ENCODE results near the gene NF1.
"Not testable (repeated sequence)": the region's sequence is repeated elsewhere in the genome, so short reads cannot be mapped to it uniquely, and the experiment has no call there.

NF1 gene

GRCh38 chr17:31252741-31253140 is 158.0 kb downstream of the NF1 start:
- no peak for DNase-seq (ENCODE audit: low read depth)

DNA sequence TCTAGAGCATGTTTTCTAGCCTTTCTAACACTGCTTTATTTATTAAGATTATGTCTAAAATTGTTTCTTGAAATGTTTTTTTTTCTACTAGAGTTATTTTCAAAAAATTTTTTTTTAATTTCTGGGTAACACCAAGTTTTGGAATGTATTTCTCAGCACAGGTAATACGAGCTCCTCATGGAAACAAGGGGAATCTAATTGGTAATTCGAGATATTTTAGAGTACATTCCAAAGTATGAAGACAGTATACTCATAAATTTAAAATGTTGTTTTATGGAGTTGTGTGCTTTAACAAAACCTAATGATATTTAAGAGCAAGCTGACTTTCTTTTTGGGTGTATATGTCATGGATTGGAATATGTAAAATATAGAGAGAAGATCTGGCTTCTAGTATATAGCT is 159.9 kb downstream of the NF1 start:
- DNase-seq (ENCODE audit: low read depth), result no peak

GRCh38 chr17:31256936-31257335 is 162.2 kb downstream of the NF1 start:
- DNase-seq (ENCODE audit: low read depth), result no peak

- no peak for DNase-seq (ENCODE audit: low read depth)
Measured at GRCh38 chr17:31260151-31260550, 165.4 kb downstream of the NF1 start.

DNA sequence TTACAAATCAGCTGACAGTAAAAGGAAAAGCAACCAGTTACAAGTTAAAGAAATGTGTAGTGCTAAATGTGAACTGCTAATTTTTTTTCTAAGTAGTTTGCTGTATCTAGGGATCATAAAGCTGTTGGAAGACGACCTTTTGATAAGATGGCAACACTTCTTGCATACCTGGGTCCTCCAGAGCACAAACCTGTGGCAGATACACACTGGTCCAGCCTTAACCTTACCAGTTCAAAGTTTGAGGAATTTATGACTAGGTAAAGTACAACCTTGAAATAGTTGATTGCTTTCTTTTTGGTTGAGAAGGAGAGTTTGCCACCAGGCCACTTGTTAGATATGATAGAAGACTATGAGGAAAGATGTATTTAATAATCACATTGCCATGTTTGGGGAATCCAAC is 166.8 kb downstream of the NF1 start:
- no peak for DNase-seq (ENCODE audit: low read depth)

GRCh38 chr17:31262923-31263322 is 168.1 kb downstream of the NF1 start:
- DNase-seq (ENCODE audit: low read depth), result not testable (repeated sequence)

DNA sequence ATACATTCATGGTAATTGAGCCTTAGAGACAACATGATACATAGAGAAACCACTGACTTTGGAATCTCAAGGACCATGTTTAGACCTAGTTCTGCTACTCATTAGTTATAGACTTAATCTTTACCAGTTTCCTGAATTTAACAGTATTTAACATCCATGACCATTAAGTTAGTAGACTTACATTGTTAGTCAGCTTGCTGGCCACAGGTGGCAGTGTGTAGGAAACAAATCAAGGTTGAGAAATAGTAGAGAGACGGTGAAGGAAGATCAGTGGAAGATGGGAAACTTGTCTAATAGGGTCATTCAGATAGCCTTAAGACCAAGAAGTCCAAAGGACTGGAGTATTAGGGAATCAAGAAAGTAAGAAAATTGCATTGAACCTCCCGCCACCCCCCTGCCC is 171.3 kb downstream of the NF1 start:
- DNase-seq (ENCODE audit: low read depth), result no peak

DNA sequence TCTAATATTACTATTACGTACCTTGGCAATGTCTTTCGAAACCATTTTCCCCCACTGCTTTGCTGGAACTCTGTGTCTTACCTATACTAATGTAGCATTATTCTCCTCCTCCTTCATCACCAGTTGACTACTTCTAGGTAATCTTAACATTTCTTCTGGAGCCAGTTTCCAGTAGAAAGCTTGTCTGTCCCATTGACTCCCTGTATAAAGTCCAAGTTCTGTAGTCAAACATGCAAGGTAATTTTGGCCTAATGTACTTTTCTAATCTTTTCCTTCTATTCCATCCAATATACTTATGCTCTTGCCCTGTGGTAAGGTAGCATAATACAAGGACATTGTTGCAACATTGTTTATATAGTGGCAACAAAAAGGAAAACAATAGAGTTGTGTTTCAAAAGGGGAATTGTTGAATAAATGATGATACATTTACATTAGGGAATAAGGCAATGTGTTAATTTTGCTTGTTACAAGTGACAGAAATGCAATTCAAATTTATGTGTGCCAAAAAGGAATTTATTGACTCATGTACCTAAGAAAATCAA is 174.3 kb downstream of the NF1 start:
- DNase-seq (ENCODE audit: low read depth), result no peak

- DNase-seq (ENCODE audit: low read depth), result no peak
Measured at GRCh38 chr17:31269578-31269983, 174.8 kb downstream of the NF1 start.

GRCh38 chr17:31272236-31272635 is 177.5 kb downstream of the NF1 start:
- DNase-seq (ENCODE audit: low read depth), result no peak

DNA sequence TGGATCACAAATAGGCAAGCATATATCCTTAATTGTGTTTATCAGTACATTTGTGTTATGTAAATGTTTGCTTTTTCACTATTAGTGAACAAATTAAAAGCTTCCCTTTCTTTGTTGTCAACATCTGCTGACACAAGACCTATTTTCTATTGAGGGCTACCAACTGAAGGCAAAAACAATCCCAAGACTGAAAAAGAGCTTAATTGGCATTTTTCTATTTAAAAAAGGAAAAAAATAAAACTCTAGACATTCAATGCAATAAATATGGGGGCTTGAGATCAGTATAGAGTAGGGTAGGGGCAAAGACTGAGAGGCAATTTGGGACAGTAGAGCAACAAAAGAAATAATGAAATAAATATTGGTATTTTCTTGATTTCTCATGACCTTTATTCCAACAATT is 178.0 kb downstream of the NF1 start:
- DNase-seq (ENCODE audit: low read depth), result no peak

- no peak for DNase-seq (ENCODE audit: low read depth)
Measured at GRCh38 chr17:31273516-31273915, 178.7 kb downstream of the NF1 start.

GRCh38 chr17:31274252-31274651 is 179.5 kb downstream of the NF1 start:
- DNase-seq (ENCODE audit: low read depth), result no peak

DNA sequence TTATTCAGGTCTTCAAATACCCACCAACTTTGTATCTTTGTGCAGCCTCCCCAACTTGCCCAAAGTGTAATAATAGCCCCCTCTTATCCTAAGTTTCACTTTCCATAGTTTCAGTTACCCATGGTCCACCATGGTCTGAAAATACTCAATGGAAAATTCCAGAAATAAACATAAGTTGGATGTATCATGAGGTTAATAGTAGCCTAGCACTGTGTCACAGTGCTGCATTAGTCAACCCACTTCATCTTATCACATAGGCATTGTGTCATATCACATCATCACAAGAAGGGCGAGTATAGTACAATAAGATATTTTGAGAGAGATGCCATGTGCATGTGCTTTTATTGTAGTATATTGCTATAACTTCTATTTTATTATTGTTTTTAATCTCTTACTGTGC is 180.3 kb downstream of the NF1 start:
- DNase-seq (ENCODE audit: low read depth), result no peak

DNA sequence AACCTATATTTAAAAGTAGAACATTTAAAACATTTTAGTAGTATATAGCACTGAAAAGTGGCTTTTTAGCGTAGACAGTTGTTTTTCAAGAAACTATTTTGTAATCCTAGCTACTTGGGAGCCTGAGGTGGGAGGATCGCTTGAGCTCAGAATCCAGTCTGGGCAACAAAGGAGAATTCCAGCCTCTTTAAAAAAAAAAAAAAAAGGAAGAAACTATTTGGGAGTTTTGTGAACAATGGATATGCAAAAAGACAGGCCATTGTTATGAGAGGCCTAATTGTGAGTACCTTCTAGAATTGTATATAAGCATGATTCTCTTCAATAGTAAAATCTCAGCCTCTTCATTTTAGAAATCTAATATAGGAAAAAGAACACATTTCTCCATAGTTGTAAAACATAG is 184.6 kb downstream of the NF1 start:
- DNase-seq (ENCODE audit: low read depth), result no peak

DNA sequence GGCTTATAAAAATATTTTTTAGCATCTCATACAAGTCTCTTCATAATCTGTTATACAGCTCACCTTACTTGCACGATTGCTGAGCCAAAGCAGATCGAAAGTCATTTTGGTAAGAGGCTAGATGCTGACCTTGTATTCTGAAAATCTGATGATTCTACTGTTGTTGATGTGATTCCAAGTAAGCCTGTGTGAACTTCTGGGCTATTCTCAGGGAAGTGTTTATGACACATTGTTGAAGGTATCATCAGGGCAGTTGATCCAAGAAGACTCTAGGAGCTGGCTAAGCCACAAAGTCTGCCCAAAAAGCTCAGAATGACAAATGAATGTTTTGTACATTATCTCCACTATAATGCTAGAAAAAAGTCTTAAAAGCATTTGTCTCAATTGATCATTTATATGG is 186.3 kb downstream of the NF1 start:
- no peak for DNase-seq (ENCODE audit: low read depth)

- no peak for DNase-seq (ENCODE audit: low read depth)
Measured at GRCh38 chr17:31283841-31284240, 189.1 kb downstream of the NF1 start.

- no peak for DNase-seq (ENCODE audit: low read depth)
Measured at GRCh38 chr17:31286587-31286986, 191.8 kb downstream of the NF1 start.

DNA sequence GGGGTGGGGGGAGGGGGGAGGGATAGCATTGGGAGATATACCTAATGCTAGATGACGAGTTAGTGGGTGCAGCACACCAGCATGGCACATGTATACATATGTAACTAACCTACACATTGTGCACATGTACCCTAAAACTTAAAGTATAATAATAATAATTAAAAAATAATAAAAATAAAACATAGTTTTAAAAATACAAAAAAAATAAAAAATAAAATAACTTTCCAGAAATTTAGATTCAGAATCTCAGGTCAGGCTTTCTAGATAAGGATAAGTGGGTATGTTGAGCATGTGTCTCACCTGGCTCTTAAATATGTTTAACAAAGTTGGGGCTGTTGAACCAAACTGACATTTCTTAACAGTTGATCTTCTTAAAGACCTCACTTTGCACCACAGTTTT is 193.2 kb downstream of the NF1 start:
- DNase-seq (ENCODE audit: low read depth), result not testable (repeated sequence)

DNA sequence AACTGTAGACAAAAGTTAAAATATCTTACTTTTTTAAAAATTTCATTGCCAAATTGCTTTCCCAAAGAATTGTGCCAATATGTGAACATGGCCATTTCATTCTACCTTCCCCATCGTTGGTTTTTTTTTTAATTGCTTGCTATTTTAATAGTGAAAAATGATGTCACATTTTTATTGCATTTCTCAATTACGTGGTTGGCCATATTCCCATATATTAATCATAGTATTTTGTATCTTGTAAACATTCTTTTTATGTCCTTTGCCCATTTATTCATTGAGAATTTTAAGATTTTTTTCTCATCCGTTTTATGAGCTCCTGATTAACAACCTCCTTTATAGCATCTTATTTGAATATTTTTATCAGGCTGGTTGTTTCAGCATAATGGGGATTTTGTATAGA is 195.0 kb downstream of the NF1 start:
- DNase-seq (ENCODE audit: low read depth), result no peak

DNA sequence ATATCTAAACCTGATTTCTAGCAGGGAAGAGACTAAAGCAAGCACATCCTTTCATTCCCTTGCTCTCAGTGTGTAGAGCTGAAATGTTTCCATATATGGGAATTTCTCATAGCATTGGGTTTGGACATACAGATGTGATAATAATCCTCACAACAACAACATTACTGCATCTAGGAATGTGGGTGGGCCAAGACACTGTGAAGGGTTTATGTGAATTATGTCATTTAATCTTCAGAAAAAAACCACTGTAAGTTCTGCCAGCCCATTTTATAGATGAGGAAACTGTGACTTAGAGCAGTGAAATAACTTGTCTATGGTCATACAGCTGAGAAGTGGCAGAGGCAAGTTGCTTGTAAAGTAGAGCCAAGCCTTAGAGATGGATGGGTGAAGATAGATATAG is 197.0 kb downstream of the NF1 start:
- DNase-seq (ENCODE audit: low read depth), result no peak

DNA sequence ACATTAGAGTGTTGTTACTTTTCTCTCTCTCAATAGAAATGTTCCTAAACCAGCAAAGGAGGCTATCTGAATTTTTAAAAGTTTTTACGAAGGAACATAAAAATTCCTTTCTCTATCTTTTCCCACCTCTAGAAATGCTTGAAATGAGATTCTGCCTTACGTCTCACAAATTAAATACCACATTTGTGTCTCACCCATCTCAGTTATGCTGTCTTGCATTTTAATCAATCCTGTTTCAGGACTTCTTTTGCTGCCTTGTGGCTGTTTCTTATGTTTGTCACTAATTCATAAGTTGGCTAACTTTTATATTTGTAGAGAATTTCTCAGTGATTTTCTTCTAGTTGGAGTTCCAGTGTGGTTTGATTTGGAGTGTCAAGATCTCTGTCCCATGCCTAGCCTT is 198.8 kb downstream of the NF1 start:
- DNase-seq (ENCODE audit: low read depth), result no peak

DNA sequence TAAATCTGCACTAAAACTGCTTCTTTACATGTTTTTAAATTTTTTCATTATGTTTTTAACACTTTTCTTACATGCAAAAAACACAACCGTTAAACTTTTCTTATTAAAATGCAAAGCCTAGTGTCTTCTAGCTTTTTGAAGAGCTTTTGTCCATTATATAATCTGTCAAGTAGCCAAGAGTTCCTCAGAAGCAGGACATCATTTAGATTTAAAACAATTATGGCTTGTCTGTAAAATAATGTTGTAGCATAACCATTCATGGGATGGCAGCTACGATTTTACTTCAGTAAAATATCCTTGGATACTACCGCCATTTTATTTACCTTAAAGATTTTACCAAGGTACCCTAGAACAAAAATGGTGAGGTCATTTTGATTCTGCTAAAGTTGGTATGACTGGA is 199.5 kb downstream of the NF1 start:
- DNase-seq (ENCODE audit: low read depth), result no peak

DNA sequence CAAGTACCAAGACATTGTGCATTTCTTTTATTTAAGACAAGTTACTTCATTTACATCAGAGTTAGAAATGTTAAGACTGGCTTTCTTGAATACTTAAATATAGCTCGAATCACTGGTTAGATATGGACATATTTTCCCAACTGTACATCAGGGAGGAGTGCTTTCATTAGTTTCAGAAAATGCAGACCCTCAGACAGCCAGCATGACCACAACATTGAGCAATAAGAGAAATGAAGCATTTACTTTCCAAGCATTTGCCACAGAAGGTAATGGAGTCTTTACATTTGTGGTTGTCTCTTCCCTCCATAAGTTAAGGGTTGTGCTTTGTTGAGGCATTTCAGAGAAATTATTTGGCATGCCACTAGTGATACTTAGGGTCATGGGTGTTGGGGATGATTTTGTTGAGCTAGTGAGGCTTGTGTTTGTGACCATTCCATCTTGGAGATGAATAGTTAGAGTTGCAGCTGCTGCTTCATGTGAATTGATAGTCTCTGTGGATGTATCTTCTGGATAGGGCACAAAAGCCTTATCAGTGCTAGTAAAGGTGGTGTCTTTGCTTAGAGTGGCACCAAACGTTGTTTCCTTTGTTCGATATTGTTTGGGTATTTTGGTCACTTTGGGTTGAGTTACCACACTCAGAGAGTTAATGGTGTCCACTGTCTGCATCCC is 200.2 kb downstream of the NF1 start:
- DNase-seq (ENCODE audit: low read depth), result no peak

DNA sequence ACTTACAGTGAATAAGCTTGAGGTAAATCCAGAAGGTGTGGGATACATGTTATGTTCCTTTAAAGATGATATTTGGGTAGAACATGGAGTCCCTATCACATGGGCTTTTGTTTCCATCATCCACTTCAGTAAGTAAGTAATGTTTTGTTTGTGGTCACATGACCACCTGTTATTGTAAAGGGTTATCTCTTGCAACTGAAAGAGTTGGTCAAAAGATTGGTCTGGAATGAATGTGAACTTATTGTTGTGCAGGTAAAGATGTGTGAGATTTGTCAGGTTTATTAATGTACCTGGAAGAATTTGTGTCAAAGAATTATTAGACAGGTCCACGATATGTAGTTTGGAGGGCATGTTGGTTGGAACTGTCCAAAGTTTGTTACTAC is 200.7 kb downstream of the NF1 start:
- no peak for DNase-seq (ENCODE audit: low read depth)
